H7 (cell line): ENCODE measurements around the gene CALHM3. TPM values are rescaled to one million over a fixed set of nuclear protein-coding genes. Genes with fewer than 3 reads are reported as not detected.
A peak's percentile ranks its signal among the peaks of the same experiment; 100 is the strongest.

ENCODE experiments used
- DNase-seq: peaks from one replicate; pipeline ENCODE4 v3.0.0; 2012
- H3K27me3 ChIP-seq: 2 replicates; pipeline ENCODE4 v1.6.0; 2011; ENCODE audit warnings: mild to moderate bottlenecking, low read length; ENCODE audit not compliant: control insufficient read depth, insufficient read depth
- H3K36me3 ChIP-seq: replicated peaks from 2 replicates; pipeline ENCODE4 v1.5.1; 2011; ENCODE audit warnings: low read length; ENCODE audit not compliant: control insufficient read depth, insufficient read depth
- H3K4me3 ChIP-seq: 2 replicates; pipeline ENCODE4 v1.5.1; 2011; ENCODE audit warnings: low read depth, mild to moderate bottlenecking, control low read depth, low read length, moderate library complexity; ENCODE audit not compliant: insufficient read depth
- total RNA-seq: library from RNA; depleted of rRNA; stranded (reverse); fragments of >200 nt; shearing (Covaris generic); gene quantifications from 2 replicates; pipeline ENCODE4 v1.2.3, GENCODE V29; 2014

Gene CALHM3
- total RNA-seq, 1 experiment from 2014 or later = 0.10 TPM

- Histone ChIP-seq H3K4me3 (no peak overlapping the region), H3K27me3 (no peaks in the 10 kb centered on the region), H3K36me3 (no peaks in the 10 kb centered on the region)
- peak; percentile 55 for DNase-seq
Observed at GRCh38 chr10:103473261-103473671, 5.8 kb downstream of the CALHM3 start.

DNA sequence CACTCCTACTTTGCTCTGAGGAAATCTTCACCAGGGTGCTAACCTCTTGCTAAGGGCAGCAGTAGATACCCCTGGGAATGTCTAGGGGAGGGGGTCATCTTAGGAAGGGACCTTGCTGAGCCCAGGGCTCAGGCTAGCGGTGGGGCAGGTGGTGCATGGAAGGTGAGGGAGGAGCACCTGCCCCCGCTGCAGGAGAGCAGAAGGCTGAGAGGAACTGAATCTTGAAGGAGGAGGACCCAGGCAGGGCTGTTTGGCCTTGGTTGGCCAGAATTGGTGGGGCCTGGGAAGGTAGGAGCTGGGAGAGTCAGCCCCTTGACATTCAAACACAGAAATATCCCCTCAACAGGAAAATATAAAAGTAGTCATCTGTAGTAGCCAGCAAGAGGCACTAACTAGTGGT is 7.0 kb downstream of the CALHM3 start:
- Histone ChIP-seq H3K36me3 (no peaks in the 10 kb centered on the region), H3K27me3 (no peaks in the 10 kb centered on the region), H3K4me3 (no peak overlapping the region)
- peak; percentile 47 for DNase-seq

- Histone ChIP-seq H3K4me3 (no peak overlapping the region), H3K36me3 (no peaks in the 10 kb centered on the region), H3K27me3 (no peaks in the 10 kb centered on the region)
- DNase-seq = peak; percentile 64
Observed at GRCh38 chr10:103470761-103471653, 8.0 kb downstream of the CALHM3 start.

GRCh38 chr10:103469201-103469600 is 9.8 kb downstream of the CALHM3 start:
- no peaks in the 10 kb centered on the region for H3K36me3 ChIP-seq
- no peak overlapping the region for H3K4me3 ChIP-seq
- DNase-seq = no peak
- H3K27me3 ChIP-seq = no peaks in the 10 kb centered on the region

GRCh38 chr10:103467406-103467805 is 11.6 kb downstream of the CALHM3 start:
- Histone ChIP-seq H3K27me3 (no peaks in the 10 kb centered on the region), H3K36me3 (no peaks in the 10 kb centered on the region), H3K4me3 (no peak overlapping the region)
- no peak for DNase-seq

GRCh38 chr10:103466734-103467133 is 12.3 kb downstream of the CALHM3 start:
- no peak overlapping the region for H3K4me3 ChIP-seq
- no peak for DNase-seq
- no peaks in the 10 kb centered on the region for H3K27me3 ChIP-seq
- no peaks in the 10 kb centered on the region for H3K36me3 ChIP-seq

DNA sequence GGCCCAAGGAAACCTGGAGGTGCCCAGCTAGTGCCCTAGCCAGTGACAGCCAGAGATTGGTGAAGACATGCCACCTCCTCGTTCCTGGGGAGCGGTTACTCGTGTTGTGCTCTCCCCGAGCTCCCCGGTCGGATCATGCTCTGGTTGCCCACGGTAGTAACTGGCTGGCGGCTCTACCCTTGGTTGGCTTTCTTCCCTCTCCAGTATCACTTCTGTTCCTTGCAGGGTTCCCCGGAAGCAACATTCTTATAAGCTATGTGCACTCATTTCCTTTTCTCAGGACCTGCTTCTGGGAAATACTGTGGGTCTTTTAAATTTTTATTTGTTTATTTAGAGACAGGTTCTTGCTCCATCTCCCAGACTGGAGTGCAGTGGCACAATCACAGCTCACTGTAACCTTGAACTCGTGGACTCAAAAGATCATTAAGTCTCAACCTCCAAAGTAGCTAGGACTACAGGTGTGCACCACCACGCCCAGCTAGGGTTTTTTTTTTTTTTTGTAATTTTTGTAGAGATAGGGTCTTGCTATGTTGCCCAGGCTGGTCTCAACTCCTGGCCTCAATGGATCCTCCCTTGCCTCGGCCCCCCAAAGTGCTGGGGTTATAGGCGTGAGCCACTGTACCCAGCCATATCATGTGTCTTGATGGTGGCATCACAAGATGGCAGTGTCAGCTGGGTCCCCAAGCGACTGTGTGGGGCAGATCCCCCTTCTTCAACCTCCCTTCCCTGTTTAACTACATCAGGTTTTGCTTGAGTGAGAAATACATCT is 13.4 kb downstream of the CALHM3 start:
- Histone ChIP-seq H3K27me3 (no peaks in the 10 kb centered on the region), H3K36me3 (no peaks in the 10 kb centered on the region), H3K4me3 (no peak overlapping the region)
- DNase-seq = no peak

DNA sequence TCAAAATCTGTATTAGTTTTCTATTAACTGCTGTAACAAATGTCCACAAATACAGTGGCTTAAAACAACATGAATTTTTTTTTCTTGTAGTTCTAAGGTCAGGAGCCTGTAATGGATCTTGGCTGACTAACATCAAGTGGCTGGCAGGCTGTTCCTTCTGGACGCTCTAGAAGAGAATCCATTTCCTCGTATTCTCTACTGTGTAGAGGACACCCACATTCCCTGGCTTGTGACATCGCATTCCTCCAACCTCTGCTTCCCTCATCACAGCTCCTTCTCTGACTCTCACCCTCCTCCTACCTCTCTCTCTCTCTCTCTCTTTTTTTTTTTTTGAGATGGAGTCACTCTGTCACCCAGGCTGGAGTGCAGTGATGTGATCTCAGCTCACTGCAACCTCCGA is 15.5 kb downstream of the CALHM3 start:
- Histone ChIP-seq H3K4me3 (no peak overlapping the region), H3K27me3 (no peaks in the 10 kb centered on the region), H3K36me3 (no peaks in the 10 kb centered on the region)
- no peak for DNase-seq

DNA sequence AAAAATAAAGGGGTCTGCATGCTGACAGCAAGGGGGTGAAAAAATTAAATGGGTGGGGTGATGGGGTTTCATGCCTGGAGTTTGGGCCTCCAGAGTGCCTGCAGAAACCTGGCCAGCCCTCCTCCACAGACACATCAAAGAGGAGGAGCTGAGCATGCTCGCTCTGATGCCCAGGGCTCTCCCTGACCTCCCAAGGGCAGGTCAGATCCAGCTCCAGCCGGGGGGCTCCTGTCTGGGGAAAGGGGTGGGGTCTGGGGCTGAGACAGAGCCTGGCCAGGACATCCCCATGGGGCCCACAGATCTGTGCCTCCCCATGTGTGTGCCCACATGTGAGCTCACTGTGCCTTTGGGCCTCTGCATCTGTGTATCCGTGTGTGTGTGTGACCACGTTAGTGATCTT is 19.4 kb downstream of the CALHM3 start:
- H3K4me3 ChIP-seq = no peak overlapping the region
- no peaks in the 10 kb centered on the region for H3K27me3 ChIP-seq
- no peaks in the 10 kb centered on the region for H3K36me3 ChIP-seq
- DNase-seq = peak; percentile 43

- peak; percentile 96 for DNase-seq
- Histone ChIP-seq H3K4me3 (no peak within 1 kb of the TSS), H3K27me3 (no peaks in the 10 kb centered on the region), H3K36me3 (no peaks in the 10 kb centered on the region)
Observed at GRCh38 chr10:103458720-103459119, 20.3 kb downstream of the CALHM3 start, which contains the start of gene CALHM1. Gene CALHM1 (minus strand): TSS chr10:103458900. CDS start chr10:103458751, 149 bp downstream.

DNA sequence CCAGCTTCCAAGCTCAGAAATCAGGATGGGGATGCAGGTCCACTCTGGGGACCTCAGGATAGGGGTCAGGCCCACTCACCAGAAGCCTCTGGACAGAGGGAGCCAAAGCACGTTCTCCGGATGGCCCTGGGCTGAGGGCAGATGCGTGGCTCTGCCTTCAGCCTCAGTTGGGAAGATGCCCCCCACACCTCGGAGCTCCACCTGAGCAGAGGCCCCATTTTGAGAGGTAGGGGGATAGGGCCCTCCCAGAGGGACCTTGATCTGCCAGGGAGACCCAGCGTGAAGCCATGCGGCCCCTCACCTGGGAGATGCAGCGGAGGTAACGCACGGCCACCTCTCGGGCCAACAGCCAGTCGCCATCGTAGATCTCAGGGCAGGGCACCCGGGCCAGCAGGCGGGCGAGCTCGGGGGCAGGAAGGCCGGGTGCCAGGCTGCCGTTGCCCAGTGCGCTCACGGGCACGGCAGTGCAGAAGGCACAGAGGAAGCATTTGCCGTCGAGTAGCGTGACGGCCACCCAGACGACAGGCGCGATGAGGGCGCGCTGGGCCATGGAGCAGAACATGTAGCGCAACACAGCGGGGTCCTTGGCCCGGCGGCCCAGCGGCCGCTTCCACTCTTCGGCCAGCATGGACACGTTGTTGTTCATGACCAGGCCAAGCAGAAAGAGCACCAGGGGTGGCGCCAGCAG is 21.0 kb downstream of the CALHM3 start:
- no peaks in the 10 kb centered on the region for H3K27me3 ChIP-seq
- DNase-seq = peak; percentile 64
- H3K4me3 ChIP-seq = no peak overlapping the region

GRCh38 chr10:103457176-103457712 is 21.8 kb downstream of the CALHM3 start:
- H3K27me3 ChIP-seq = no peaks in the 10 kb centered on the region
- H3K36me3 ChIP-seq = no peaks in the 10 kb centered on the region
- no peak overlapping the region for H3K4me3 ChIP-seq
- DNase-seq = peak; percentile 47

More for the DNA sequence above, 21.0 kb downstream of the CALHM3 start:
- no peaks in the 10 kb centered on the region for H3K36me3 ChIP-seq

DNA sequence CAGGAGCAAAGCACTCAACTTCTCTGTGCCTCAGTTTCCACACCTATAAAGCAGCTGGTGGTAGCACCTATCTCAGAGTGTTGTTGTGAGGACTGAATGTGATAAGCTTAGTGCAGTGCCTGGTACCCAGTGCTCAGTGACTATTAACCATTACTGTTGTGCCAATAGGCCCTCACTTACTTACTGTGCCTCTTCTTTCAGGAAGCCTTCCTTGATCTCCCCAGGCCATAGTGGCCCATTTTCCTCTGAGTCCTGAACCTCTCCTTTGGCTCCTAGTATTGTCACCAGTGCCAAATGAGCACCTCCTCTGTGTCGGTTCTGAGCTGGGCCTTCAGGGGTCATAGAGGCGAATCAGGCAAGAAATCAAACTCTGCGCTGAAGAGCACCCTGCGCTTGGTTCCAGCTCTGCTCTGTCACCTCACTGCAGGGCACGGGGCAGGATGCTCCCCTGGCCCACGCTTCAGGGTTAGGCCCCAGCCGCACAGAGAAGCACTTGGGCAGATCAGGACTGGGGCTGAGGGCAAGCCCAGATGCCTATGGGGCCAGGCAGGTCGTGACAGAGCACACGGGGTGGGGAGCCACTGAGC is 22.9 kb downstream of the CALHM3 start:
- Histone ChIP-seq H3K4me3 (no peak overlapping the region), H3K36me3 (no peaks in the 10 kb centered on the region), H3K27me3 (no peaks in the 10 kb centered on the region)
- peak; percentile 55 for DNase-seq

GRCh38 chr10:103455235-103455634 is 23.8 kb downstream of the CALHM3 start:
- Histone ChIP-seq H3K4me3 (no peak overlapping the region), H3K27me3 (no peaks in the 10 kb centered on the region), H3K36me3 (no peaks in the 10 kb centered on the region)
- peak; percentile 62 for DNase-seq
